ENCODE results near the gene ZNF358.

- TF ChIP-seq CTCF (IDR thresholded peaks at IDR 0.05) (peak in 1 of 7 experiments; percentile 12), POLR2A (IDR thresholded peaks at IDR 0.05) (no peak)
These were observed 35.3 kb downstream of the ZNF358 start for GRCh38 chr19:7550987-7551761.

Data from body of pancreas (tissue), 4 donors.